Heart right ventricle (tissue), 16 donors: Measurements from ENCODE around the gene FAM20A. TPM values are rescaled to one million over a fixed set of nuclear protein-coding genes. Genes with fewer than 3 reads are reported as not detected.

Experiments used
- ATAC-seq, 8 donors: fragments of 200-7000 bp; cut with Tn5 transposase; one replicate each; pipeline ENCODE4 v1.9.1; 2020; ENCODE audit warnings: mild to moderate bottlenecking in 8 of 8, moderate library complexity in 8 of 8, moderate number of reproducible peaks in 1 of 8
- DNase-seq, 2 donors: peaks; one replicate each; pipeline ENCODE4 v3.0.0-alpha.2; 2020
- H3K27ac ChIP-seq, 10 donors: fragments of 200-600 bp; sonication (generic) in 2 of 10; one replicate each; pipeline versions ENCODE4 v1.5.0 to v1.8.0; 2020 to 2022; ENCODE audit warnings: mild to moderate bottlenecking in 3 of 10
- H3K27me3 ChIP-seq, 7 donors: fragments of 200-600 bp; one replicate each; pipeline ENCODE4 v1.8.0; 2021 to 2022; ENCODE audit warnings: mild to moderate bottlenecking in 2 of 7
- H3K36me3 ChIP-seq, 9 donors: fragments of 200-600 bp; sonication (generic) in 1 of 9; one replicate each; pipeline versions ENCODE4 v1.5.0 to v1.8.0; 2020 to 2022; ENCODE audit warnings: mild to moderate bottlenecking in 2 of 9
- H3K4me1 ChIP-seq, 9 donors: fragments of 200-600 bp; sonication (generic) in 1 of 9; one replicate each; pipeline versions ENCODE4 v1.5.0 to v1.8.0; 2020 to 2022; ENCODE audit warnings: mild to moderate bottlenecking in 4 of 9
- H3K4me3 ChIP-seq, 10 donors: fragments of 200-600 bp; sonication (generic) in 2 of 10; one replicate each; pipeline versions ENCODE4 v1.5.0 to v1.8.0; 2020 to 2022; ENCODE audit warnings: mild to moderate bottlenecking in 7 of 10, moderate library complexity in 2 of 10
- H3K9me3 ChIP-seq, 11 donors: fragments of 200-600 bp in 10 of 11; sonication (generic) in 2 of 11; one replicate each; pipeline versions ENCODE4 v1.5.0 to v1.8.0; 2013 to 2022; ENCODE audit warnings: mild to moderate bottlenecking in 2 of 11, control low read depth in 1 of 11, moderate library complexity in 1 of 11
- WGBS, 2 donors: extraction: QIAGEN DNeasy Blood & Tissue Kit; methylation state at CpG; one replicate each; pipeline ENCODE4 v1.1.7; 2013; ENCODE audit warnings: inconsistent platforms in 1 of 2; 5-methylcytosine and 5-hydroxymethylcytosine counted together
- intact Hi-C, 10 donors: fragments of 100-400 bp; cut with DNase I; formaldehyde crosslinking; loops; one replicate each; pipeline versions ENCODE4 v1.11.1 to v1.14.2; 2022
- polyA plus RNA-seq, 2 donors: library from polyadenylated mRNA; stranded (reverse); fragments of 200-250 nt; gene quantifications; one replicate each; pipeline ENCODE4 v1.2.3, GENCODE V29; 2013
- total RNA-seq, 10 donors: library from RNA; stranded (reverse); fragmentation: NEBNext Ultra II Directional in 3 of 10; extraction: Animal tissue kit (Norgen Biotek cat#: 25700) in 3 of 10; gene quantifications; one replicate each; pipeline versions ENCODE4 v1.2.1 to v1.2.4, GENCODE V29; 2021 to 2023
- TF ChIP-seq, protein P1 (sequence below), 9 donors: fragments of 200-600 bp; sonication (generic) in 2 of 9; IDR thresholded peaks; one replicate each; pipeline versions ENCODE4 v1.5.0 to v1.8.0; 2021 to 2022; ENCODE audit warnings: antibody characterized with exemption in 9 of 9, mild to moderate bottlenecking in 5 of 9, moderate library complexity in 1 of 9
- donor health status: Arrhythmogenic right ventricular cardiomyopathy.
- donor health status: ischemic (EF 13 %, LVEDD 7.1; RV severe dilation, severe dysfunction).
- donor health status: healthy with polysubstance abuse.
- donor health status: DM: no; HTN: yes; CAD: no.
- donor health status: DM: no; HTN: no; CAD: no.
- donor health status: ischemic (EF 25% LVEDD 6.9; RV normal size, moderate dysfunction).
- donor health status: ischemic (EF 25% LVEDD 5.7; RV mildly dilated, moderate dysfunction).
- donor health status: healthy.
- donor health status: DM: yes; HTN: yes; CAD: no.
- donor health status: Ischemic cardiomyopathy.
- donor health status: ischemic (EF 35%, LVEDD 5.7; RV mildly dilated, moderate dysfunction).
- donor health status: nonischemic (EF 11% LVEDD 7.7; RV severe dilation, severe dysfunction).
- donor health status: DM: yes; HTN: yes; CAD: no.
- donor health status: PGD.
- donor health status: ischemic (EF 29% LVEDD 5.4; RV normal size, mild dysfunction).
- donor health status: nonischemic (EF 23%, LVEDD 6.1; RV moderate dilation, normal function).

The FAM20A gene
- total and polyA plus RNA-seq, 12 donors, result 3.1 to 18.1 (median 7.7) TPM

DNA sequence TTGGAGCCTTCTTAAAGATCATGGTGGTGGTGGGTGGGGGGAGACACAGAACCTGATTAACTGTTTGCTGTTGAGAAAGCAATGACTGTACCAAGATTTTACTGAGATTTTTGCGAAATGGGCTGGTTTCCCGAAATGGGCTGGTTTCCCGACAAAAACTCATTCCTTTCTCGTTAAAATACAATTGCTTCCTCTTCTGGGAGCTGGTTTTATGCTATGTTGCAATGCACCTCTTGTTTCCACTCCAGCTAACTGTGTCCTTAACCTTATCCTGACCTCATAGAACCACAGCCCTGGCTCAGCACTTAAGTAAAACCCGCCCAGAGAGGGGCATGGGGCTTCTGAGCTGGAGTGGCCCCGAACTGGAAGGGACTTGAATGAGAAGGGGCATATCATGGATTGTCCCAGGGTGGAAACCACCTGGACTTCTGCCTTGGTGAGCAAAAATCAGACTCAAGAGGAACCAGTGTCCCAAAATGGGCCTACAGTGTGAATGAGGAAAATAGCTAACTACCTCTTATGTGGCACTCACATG, 20.9 kb downstream of the FAM20A start:
- WGBS, 2 donors, result 68 to 82% methylated on average over 6 of the region's 6 CpGs
- intact Hi-C loops, result no loop called here
- DNase-seq, result no peak
- Histone ChIP-seq H3K4me1 (peaks cover 0 to 66% (median 4%) of the 10 kb centered on the region in 9 donors), H3K27me3 (no peaks in the 10 kb centered on the region), H3K36me3 (peaks cover 0 to 2% (median 0%) of the 10 kb centered on the region in 9 donors), H3K27ac (peak overlapping the region in 6 of 10 donors; percentile 3 to 89 (median 27)), H3K9me3 (peaks cover 0 to 8% (median 0%) of the 10 kb centered on the region in 11 donors), H3K4me3 (no peak overlapping the region)
- TF ChIP-seq, protein P1, sequence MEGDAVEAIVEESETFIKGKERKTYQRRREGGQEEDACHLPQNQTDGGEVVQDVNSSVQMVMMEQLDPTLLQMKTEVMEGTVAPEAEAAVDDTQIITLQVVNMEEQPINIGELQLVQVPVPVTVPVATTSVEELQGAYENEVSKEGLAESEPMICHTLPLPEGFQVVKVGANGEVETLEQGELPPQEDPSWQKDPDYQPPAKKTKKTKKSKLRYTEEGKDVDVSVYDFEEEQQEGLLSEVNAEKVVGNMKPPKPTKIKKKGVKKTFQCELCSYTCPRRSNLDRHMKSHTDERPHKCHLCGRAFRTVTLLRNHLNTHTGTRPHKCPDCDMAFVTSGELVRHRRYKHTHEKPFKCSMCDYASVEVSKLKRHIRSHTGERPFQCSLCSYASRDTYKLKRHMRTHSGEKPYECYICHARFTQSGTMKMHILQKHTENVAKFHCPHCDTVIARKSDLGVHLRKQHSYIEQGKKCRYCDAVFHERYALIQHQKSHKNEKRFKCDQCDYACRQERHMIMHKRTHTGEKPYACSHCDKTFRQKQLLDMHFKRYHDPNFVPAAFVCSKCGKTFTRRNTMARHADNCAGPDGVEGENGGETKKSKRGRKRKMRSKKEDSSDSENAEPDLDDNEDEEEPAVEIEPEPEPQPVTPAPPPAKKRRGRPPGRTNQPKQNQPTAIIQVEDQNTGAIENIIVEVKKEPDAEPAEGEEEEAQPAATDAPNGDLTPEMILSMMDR (IDR thresholded peaks at IDR 0.05), result no peak
- ATAC-seq, result peak in 6 of 8 donors; percentile 38 to 85 (median 52)

DNA sequence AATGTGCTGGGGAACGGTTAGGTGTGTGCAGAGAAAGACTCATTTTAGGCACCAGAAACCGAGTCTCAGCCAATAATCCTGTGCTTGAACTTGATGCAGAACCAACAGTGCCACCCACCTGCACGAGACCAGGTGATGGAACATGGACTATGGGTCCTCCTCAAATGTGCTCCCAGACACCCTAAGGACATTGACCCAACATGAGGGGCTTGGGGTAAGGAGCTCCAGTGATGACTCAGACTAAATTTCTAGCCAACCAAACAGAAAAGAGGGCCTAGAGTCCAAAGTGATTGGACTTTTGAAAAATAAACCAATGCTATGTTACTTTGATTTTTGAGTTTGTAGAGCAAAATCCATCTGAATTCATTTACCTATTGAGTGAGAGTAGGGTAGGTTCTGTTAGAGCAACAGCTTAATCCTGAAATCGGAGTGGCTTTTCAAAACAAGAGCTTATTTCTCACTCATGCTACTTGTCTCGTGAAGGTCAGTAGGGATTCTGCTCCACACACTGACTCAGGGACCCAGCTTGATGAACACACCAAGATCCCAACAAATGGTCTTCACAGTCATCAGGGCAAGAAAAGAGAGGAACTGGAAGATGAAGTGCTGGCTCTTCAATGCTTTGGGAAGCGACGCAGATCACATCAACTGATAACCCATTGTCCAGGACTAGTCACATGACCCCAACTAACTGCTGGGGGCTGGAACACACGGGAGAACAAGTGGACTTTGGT, 21.8 kb downstream of the FAM20A start:
- Histone ChIP-seq H3K27ac (peak overlapping the region in 2 of 10 donors; percentile 51 to 89), H3K36me3 (peaks cover 0 to 2% (median 0%) of the 10 kb centered on the region in 9 donors), H3K4me1 (peaks cover 0 to 58% (median 4%) of the 10 kb centered on the region in 9 donors), H3K4me3 (no peak overlapping the region), H3K27me3 (no peaks in the 10 kb centered on the region), H3K9me3 (peaks cover 0 to 8% (median 0%) of the 10 kb centered on the region in 11 donors)
- intact Hi-C loops, result no loop called here
- DNase-seq, result no peak
- TF ChIP-seq, protein P1 (IDR thresholded peaks at IDR 0.05), result no peak
- ATAC-seq, result no peak
- WGBS, 2 donors, result 90 to 93% methylated on average over 8 of the region's 8 CpGs

DNA sequence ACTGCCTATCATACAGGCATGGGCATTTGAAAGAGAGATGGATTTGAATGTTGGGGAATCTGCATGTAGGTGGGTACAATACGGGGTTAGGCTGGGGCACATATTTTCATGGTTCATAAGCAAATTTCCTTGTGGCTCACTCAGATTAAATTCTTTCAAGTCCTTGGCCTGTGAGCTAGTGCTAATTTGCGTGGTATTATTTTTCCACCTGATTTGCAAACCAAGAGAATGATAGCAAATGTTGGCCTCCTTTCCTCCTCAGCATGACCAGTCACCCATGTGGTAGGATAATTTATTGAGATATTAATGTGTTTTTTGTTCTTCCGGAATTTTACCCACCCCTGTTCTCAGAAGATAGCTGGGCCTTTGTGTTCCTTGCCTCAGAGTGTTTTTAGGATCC, 22.9 kb downstream of the FAM20A start:
- DNase-seq, result no peak
- intact Hi-C loops, result no loop called here
- peaks cover 0 to 66% (median 4%) of the 10 kb centered on the region in 9 donors for H3K4me1 ChIP-seq

GRCh38 chr17:68577497-68577821, 23.7 kb downstream of the FAM20A start:
- H3K4me3 ChIP-seq, result no peak overlapping the region
- DNase-seq, result no peak
- ATAC-seq, result peak in 5 of 8 donors; percentile 10 to 34 (median 18)
- peaks cover 0 to 8% (median 0%) of the 10 kb centered on the region in 11 donors for H3K9me3 ChIP-seq
- H3K36me3 ChIP-seq, result no peaks in the 10 kb centered on the region
- H3K27me3 ChIP-seq, result no peaks in the 10 kb centered on the region
- TF ChIP-seq, protein P1 (IDR thresholded peaks at IDR 0.05), result peak in 1 of 9 donors; percentile 2
- 77 to 86% methylated on average over 3 of the region's 3 CpGs for WGBS, 2 donors
- H3K27ac ChIP-seq, result peak overlapping the region in 4 of 10 donors; percentile 17 to 89 (median 74)
- intact Hi-C loops, result no loop called here
- H3K4me1 ChIP-seq, result peaks cover 0 to 72% (median 4%) of the 10 kb centered on the region in 9 donors

More for the DNA sequence above, 22.9 kb downstream of the FAM20A start:
- Histone ChIP-seq H3K27ac (peak overlapping the region in 2 of 10 donors; percentile 76 to 89), H3K36me3 (no peaks in the 10 kb centered on the region), H3K4me3 (no peak overlapping the region), H3K27me3 (no peaks in the 10 kb centered on the region), H3K9me3 (peaks cover 0 to 8% (median 0%) of the 10 kb centered on the region in 11 donors)
- TF ChIP-seq, protein P1 (IDR thresholded peaks at IDR 0.05), result no peak
- WGBS, 2 donors, result 95 to 96% methylated on average over 3 of the region's 3 CpGs
- ATAC-seq, result no peak
